Gastroesophageal sphincter (tissue), 3 donors: Measurements from ENCODE around the gene PTPRK.

Experiments
- POLR2A ChIP-seq, 2 donors: fragments of 450-650 bp; IDR thresholded peaks; one replicate each; pipeline ENCODE4 v1.6.1; 2017; ENCODE audit warnings: antibody characterized with exemption in 2 of 2, mild to moderate bottlenecking in 2 of 2, moderate library complexity in 1 of 2
- TF ChIP-seq, protein P1 (sequence below), 4 experiments: fragments of 200-600 bp in 2 of 4; fragments of 450-650 bp in 2 of 4; sonication (generic) in 1 of 4; IDR thresholded peaks; one replicate each; pipeline ENCODE4 v1.5.1; 2017 to 2019; ENCODE audit warnings: antibody characterized with exemption in 4 of 4, mild to moderate bottlenecking in 2 of 4, moderate library complexity in 2 of 4

DNA sequence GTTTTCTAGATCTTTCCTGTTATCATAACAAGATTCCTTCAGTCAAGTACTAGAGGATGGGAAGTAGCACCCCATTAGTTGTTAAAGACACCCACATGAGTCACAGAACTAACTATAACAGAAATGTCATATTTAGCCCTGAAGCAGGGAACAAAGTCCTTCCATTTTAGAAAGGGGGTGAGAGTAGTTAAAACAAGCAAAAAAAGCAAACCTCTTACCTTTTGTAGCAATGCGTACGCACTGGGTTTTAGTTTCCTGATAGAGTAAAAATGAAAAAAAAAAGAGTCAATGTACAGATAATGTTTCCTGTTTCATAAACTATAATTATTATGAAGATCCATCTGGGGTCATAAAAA is 455.9 kb downstream of the PTPRK start:
- no peak for TF ChIP-seq POLR2A (IDR thresholded peaks at IDR 0.05)
- TF ChIP-seq, protein P1, sequence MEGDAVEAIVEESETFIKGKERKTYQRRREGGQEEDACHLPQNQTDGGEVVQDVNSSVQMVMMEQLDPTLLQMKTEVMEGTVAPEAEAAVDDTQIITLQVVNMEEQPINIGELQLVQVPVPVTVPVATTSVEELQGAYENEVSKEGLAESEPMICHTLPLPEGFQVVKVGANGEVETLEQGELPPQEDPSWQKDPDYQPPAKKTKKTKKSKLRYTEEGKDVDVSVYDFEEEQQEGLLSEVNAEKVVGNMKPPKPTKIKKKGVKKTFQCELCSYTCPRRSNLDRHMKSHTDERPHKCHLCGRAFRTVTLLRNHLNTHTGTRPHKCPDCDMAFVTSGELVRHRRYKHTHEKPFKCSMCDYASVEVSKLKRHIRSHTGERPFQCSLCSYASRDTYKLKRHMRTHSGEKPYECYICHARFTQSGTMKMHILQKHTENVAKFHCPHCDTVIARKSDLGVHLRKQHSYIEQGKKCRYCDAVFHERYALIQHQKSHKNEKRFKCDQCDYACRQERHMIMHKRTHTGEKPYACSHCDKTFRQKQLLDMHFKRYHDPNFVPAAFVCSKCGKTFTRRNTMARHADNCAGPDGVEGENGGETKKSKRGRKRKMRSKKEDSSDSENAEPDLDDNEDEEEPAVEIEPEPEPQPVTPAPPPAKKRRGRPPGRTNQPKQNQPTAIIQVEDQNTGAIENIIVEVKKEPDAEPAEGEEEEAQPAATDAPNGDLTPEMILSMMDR (IDR thresholded peaks at IDR 0.05) = no peak
